Thyroid gland (tissue), 4 donors: Measurements from ENCODE around the gene KLF6. TPM values are rescaled to one million over a fixed set of nuclear protein-coding genes. Genes with fewer than 3 reads are reported as not detected.

Experiments
- DNase-seq, 2 donors: peaks; one replicate each; pipeline ENCODE4 v3.0.0-alpha.2; 2019
- H3K27ac ChIP-seq, 3 donors: fragments of 200-600 bp; sonication (generic); 1 replicate in 2 of 3; 2 replicates in 1 of 3; pipeline ENCODE4 v1.5.1; 2016 to 2019; ENCODE audit warnings: mild to moderate bottlenecking in 1 of 3, moderate library complexity in 1 of 3
- H3K27me3 ChIP-seq: fragments of 200-600 bp; sonication (generic); one replicate; pipeline ENCODE4 v1.5.1; 2019
- H3K36me3 ChIP-seq, 2 donors: fragments of 200-600 bp; sonication (generic); one replicate each; pipeline ENCODE4 v1.5.1; 2016 to 2019
- H3K4me1 ChIP-seq, 2 donors: fragments of 200-600 bp; sonication (generic); one replicate each; pipeline ENCODE4 v1.5.1; 2017 to 2019
- H3K4me3 ChIP-seq, 3 donors: fragments of 200-600 bp; sonication (generic); replicated peaks in 1 of 3; 1 replicate in 2 of 3; 2 replicates in 1 of 3; pipeline ENCODE4 v1.5.1; 2016; ENCODE audit warnings: mild to moderate bottlenecking in 1 of 3
- H3K9me3 ChIP-seq: fragments of 200-600 bp; sonication (generic); one replicate; pipeline ENCODE4 v1.5.1; 2017
- CTCF ChIP-seq, 6 experiments: fragments of 200-600 bp in 3 of 6; fragments of 450-650 bp in 3 of 6; sonication (generic) in 3 of 6; IDR thresholded peaks; one replicate each; pipeline ENCODE4 v1.5.1; 2016 to 2019; ENCODE audit warnings: antibody characterized with exemption in 6 of 6, mild to moderate bottlenecking in 2 of 6, inconsistent platforms in 1 of 6, moderate library complexity in 1 of 6
- POLR2A ChIP-seq, 2 donors: fragments of 450-650 bp; IDR thresholded peaks; one replicate each; pipeline ENCODE4 v1.6.1; 2017; ENCODE audit warnings: antibody characterized with exemption in 2 of 2, mild to moderate bottlenecking in 2 of 2, moderate library complexity in 1 of 2
- WGBS, 2 donors: methylation state at CpG; one replicate each; pipeline ENCODE4 v1.1.5; 2017; 5-methylcytosine and 5-hydroxymethylcytosine counted together
- intact Hi-C: fragments of 100-400 bp; cut with DNase I; formaldehyde crosslinking; loops from one replicate; pipeline ENCODE4 v1.15.1; 2023
- total RNA-seq, 4 donors: library from RNA; depleted of rRNA; stranded (reverse); fragments of >200 nt; gene quantifications; one replicate each; pipeline ENCODE4 v1.2.3, GENCODE V29; 2016

KLF6 gene
- total RNA-seq, 4 donors from 2014 or later, result 50.4 to 166 (median 103) TPM

GRCh38 chr10:3759397-3759796 is 25.6 kb downstream of the KLF6 start:
- no peak overlapping the region for H3K4me3 ChIP-seq
- WGBS, 2 donors, result 88 to 90% methylated on average over 2 of the region's 2 CpGs
- intact Hi-C loops, result loop anchor here (10.0 kb wide), 1 partner anchor 285 kb away; no protein-coding TSS in a partner anchor
- H3K27ac ChIP-seq, result no peak overlapping the region
- H3K36me3 ChIP-seq, result no peaks in the 10 kb centered on the region
- H3K27me3 ChIP-seq, result no peaks in the 10 kb centered on the region
- H3K9me3 ChIP-seq, result no peaks in the 10 kb centered on the region
- no peaks in the 10 kb centered on the region for H3K4me1 ChIP-seq
- no peak for DNase-seq
- TF ChIP-seq POLR2A (IDR thresholded peaks at IDR 0.05) (no peak), CTCF (IDR thresholded peaks at IDR 0.05) (no peak)

GRCh38 chr10:3758491-3758970 is 26.5 kb downstream of the KLF6 start:
- DNase-seq, result no peak
- H3K27me3 ChIP-seq, result no peaks in the 10 kb centered on the region
- no peaks in the 10 kb centered on the region for H3K36me3 ChIP-seq
- no peaks in the 10 kb centered on the region for H3K4me1 ChIP-seq
- intact Hi-C loops, result loop anchor here (10.0 kb wide), 1 partner anchor 284 kb away; no protein-coding TSS in a partner anchor
- H3K27ac ChIP-seq, result no peak overlapping the region
- WGBS, 2 donors, result 92 to 93% methylated on average over 6 of the region's 6 CpGs
- no peaks in the 10 kb centered on the region for H3K9me3 ChIP-seq
- TF ChIP-seq POLR2A (IDR thresholded peaks at IDR 0.05), result no peak
- no peak overlapping the region for H3K4me3 ChIP-seq

- no peaks in the 10 kb centered on the region for H3K9me3 ChIP-seq
- no peaks in the 10 kb centered on the region for H3K27me3 ChIP-seq
- H3K27ac ChIP-seq, result no peak overlapping the region
- intact Hi-C loops, result loop anchor here (10.0 kb wide), 1 partner anchor 283 kb away; no protein-coding TSS in a partner anchor
- no peak for DNase-seq
- no peaks in the 10 kb centered on the region for H3K36me3 ChIP-seq
- H3K4me3 ChIP-seq, result no peak overlapping the region
- 78 to 87% methylated on average over 14 of the region's 14 CpGs for WGBS, 2 donors
- no peak for TF ChIP-seq POLR2A (IDR thresholded peaks at IDR 0.05)
- TF ChIP-seq CTCF (IDR thresholded peaks at IDR 0.05), result no peak
- H3K4me1 ChIP-seq, result no peaks in the 10 kb centered on the region
These were observed 27.1 kb downstream of the KLF6 start for GRCh38 chr10:3757638-3758490.

GRCh38 chr10:3757250-3757637 is 27.8 kb downstream of the KLF6 start:
- Histone ChIP-seq H3K36me3 (no peaks in the 10 kb centered on the region), H3K27ac (no peak overlapping the region), H3K4me3 (no peak overlapping the region), H3K27me3 (no peaks in the 10 kb centered on the region), H3K9me3 (no peaks in the 10 kb centered on the region), H3K4me1 (no peaks in the 10 kb centered on the region)
- intact Hi-C loops, result loop anchor here (10.0 kb wide), 1 partner anchor 282 kb away; no protein-coding TSS in a partner anchor
- DNase-seq, result no peak
- TF ChIP-seq CTCF (IDR thresholded peaks at IDR 0.05), result no peak
- TF ChIP-seq POLR2A (IDR thresholded peaks at IDR 0.05), result no peak
- 95 to 97% methylated on average over 7 of the region's 7 CpGs for WGBS, 2 donors

GRCh38 chr10:3756360-3756740 is 28.7 kb downstream of the KLF6 start:
- DNase-seq, result no peak
- Histone ChIP-seq H3K9me3 (no peaks in the 10 kb centered on the region), H3K27me3 (no peaks in the 10 kb centered on the region), H3K36me3 (no peaks in the 10 kb centered on the region), H3K4me3 (no peak overlapping the region), H3K27ac (no peak overlapping the region), H3K4me1 (no peaks in the 10 kb centered on the region)
- TF ChIP-seq CTCF (IDR thresholded peaks at IDR 0.05) (no peak), POLR2A (IDR thresholded peaks at IDR 0.05) (no peak)
- intact Hi-C loops, result loop anchor here (10.0 kb wide), 1 partner anchor 282 kb away; no protein-coding TSS in a partner anchor
- 86 to 92% methylated on average over 5 of the region's 5 CpGs for WGBS, 2 donors
